DMS114 treated with DMSO at 0.1 percent for 48 hours (cell line): ENCODE results near the gene SUPT3H.
A peak's percentile ranks its signal among the peaks of the same experiment; 100 is the strongest.

Experiments
- DNase-seq: peaks from one replicate; lab custom pipeline; 2025; ENCODE audit not compliant: unreplicated experiment; lab: John Stamatoyannopoulos, UW

SUPT3H gene

DNA sequence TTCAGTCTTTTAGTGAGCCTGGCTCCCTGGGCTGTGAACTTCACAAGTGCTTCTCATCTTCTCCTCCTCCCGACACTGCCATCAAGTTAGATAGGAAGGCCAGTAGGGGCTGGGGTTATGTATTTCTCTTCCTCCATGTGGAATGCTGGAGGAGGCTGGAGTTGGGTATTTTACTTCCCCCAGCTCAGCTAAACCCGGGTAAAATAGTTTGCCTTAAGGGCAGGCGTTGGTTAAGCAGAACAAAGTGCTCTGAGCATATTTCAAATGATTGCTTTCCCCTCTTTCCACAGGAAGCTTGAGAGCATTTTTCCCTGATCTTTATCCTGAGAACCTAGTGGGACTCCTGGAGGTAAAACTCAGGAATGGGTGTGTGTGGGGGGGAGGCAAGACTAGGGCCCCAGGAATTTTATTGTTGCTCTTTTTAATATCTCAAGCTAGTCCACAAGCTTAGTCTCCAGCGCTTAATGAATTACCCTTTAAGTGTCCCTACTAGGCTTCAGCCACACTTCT is 16.9 kb upstream of the SUPT3H start:
- DNase-seq: no peak

- no peak for DNase-seq
Observed at GRCh38 chr6:45388328-45388727, 10.6 kb upstream of the SUPT3H start.

DNA sequence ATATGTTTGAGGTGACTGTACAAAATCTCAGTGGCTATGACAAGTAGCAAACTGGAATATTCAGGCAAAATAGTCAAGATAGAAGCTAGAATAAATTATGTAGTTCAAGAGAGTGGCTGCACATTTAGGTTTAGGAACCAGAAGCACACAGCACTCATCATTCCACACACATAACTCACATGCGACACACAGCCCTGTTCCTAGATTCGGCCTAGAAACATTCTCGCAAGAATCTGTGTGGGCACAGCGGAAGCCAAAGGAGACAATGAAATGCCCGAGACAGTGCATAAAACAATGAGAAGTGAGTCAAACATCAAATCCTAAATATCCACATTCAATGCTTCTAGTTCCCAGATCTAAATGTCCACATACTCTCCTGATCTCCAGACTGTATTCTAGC is 9.5 kb upstream of the SUPT3H start:
- DNase-seq: no peak

- DNase-seq: no peak
Observed at GRCh38 chr6:45386501-45386900, 8.8 kb upstream of the SUPT3H start.

- DNase-seq: no peak
Observed at GRCh38 chr6:45382391-45382790, 4.7 kb upstream of the SUPT3H start.

- DNase-seq: no peak
Observed at GRCh38 chr6:45378334-45378926, 696 bp upstream of the SUPT3H start.

DNA sequence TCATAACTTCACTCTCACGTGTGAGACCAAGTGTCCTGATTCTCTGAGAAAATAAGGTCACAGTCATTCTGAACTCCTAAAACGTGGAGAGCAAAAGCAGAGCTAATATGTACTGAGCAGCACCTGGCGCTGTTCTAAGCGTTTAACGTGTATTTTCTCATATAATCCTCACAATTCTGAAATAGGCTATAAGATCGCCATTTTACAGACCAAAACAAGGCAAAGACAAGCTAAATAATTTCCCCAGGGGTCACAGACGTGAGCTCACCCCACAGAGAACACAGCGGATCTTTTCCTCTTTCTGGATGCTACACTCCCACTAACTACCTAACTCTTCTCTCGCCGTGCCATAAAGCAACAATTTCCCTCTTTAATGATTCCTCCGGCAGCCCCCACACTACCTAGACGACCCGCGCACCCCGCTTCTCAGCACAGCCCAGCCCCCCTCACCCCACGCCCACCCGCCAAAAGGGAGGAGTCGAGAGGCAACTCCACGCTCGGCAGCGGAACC is 636 bp downstream of the SUPT3H start:
- no peak for DNase-seq

DNA sequence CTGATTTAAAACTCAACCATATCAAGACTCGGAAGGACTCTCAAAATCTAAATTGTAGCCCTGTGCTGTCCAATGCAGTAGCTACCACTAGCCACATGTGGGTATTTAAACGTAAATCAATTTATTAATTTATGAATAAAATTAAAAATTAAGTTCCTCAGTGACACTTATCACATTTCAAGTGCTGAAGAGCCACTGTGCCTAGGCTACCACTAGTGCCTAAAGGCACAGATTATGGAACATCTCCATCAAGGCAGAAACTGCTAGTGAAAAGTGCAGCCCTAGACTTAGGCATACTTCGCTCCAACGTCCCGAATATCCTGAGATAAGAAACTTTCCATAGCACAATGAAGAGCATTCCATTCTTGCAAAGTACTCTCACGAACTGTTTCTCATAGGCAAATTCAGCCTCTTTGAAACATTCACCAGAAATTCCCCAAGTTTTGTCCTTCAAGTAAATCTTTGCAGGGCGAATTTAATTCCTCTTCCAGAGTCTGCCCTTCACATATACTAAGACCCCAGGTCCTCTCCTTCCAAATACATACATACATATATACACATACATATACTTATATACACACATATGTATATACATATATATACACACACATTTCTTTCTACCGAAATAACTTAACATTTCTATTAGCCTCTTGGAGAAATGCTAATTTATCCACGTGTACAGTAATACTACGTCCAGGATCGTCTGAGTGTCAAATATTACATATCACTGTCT is 1.3 kb downstream of the SUPT3H start:
- DNase-seq: peak; percentile 30

GRCh38 chr6:45375449-45375848 is 2.3 kb downstream of the SUPT3H start:
- DNase-seq: no peak

DNA sequence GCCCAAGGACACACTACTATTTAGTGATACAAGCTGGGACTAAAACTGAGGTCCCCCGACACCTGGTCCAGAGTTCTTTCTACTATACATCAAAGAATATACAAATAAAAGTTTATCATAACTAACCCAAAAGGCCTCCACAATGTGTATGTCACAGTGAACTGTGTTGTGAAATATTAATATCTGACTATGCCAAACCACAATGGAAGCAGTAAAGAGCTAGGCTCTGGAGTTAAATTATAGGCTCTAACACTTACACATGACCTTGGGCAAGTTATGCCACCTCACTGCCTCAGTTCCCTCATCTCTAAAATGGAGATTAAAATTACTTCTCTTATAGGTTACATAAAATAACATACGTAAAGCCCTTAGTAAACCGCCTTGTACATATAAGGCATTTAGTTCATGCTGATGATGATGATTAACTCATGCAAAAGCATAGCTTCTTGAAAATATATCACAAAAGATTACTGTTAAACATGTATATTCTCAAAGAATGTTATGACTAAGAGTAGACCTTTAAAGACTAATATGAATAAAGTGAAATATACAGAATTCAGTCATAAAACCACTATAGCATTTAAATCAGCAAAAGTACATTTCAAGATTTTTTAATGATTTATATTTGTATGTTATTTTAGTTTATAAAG is 5.7 kb downstream of the SUPT3H start:
- no peak for DNase-seq

GRCh38 chr6:45369870-45370269 is 7.9 kb downstream of the SUPT3H start:
- no peak for DNase-seq

- DNase-seq: no peak
Observed at GRCh38 chr6:45367999-45368398, 9.7 kb downstream of the SUPT3H start.

- DNase-seq: no peak
Observed at GRCh38 chr6:45366534-45366933, 11.2 kb downstream of the SUPT3H start.

- no peak for DNase-seq
Observed at GRCh38 chr6:45365036-45365435, 12.7 kb downstream of the SUPT3H start.

DNA sequence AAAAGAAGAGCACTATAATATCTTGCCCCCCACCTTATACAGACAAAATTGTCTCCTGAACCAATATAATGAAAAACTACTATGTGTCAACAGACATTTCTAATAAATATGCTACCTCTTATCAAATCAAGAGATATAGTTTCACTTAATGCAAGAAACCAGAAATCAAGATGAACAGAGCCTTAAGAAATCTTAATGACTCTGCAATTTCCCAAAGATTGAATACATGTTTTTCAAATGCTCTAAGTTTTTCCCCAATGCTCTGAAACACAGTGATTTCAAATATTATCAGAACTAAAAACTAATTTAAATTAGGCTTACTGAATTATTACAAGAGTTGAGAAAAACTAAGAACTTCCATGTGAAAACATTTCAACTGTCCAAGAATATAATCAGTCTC is 13.3 kb downstream of the SUPT3H start:
- DNase-seq: no peak

DNA sequence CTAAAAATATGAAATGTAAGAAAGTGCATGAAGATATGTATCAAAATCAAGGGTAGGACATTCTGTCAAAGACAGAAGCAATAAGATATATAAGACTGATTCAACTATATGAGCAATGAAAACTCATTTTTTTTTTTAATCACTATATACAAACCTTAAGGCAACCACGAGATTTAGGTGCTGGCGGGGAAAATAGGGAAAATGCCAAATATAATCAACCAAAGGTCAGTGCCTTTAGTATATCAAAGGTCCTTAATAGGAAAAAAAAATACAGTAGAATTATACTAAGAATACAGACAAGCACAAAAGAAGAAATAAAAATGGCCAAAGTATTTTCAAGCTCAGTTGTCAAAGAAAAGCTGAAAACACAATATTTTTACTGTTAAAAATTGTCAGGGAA is 24.1 kb downstream of the SUPT3H start:
- DNase-seq: no peak

DNA sequence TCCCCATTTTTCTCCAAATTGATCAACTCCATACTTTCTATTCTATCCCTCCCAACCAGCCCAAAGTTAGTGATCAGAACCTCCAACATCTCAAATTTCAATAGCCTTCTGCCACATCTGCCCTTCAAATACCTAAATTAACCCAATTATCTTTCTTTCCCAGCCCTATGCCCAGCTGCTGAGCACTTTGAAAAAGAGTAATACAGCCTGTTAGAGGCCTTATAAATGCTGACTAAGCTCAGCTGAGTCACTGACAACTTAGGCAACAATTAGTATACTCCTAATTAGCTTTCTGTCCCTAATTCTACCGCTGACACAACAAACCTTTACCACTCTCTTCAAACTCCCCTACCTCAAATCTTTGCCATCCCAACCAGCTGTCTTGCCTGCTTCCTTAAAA is 26.1 kb downstream of the SUPT3H start:
- DNase-seq: no peak

GRCh38 chr6:45351076-45351475 is 26.7 kb downstream of the SUPT3H start:
- DNase-seq: no peak

DNA sequence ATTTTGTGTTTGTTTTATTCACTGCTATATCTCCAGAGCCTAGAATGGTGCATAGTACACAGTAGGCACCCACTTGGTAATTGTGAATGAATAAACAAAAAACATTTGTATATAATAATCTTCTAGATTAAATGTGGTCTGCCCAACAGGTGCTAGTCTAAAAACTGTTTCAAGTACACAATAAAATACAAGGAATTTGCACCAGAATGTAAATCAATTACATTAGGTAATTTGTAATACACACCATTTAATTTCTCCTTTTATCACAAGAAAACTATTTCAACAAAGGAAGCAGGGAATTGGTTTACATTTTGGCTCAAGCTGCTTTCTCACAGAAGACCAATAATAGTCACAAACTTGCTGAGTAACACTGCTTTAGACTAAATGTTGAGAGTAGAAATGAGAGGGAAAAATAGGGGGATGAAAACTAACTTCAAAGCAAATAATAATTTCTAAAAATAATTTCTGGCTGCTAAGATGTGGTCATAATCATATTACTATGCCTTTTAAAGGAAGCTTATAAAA is 27.5 kb downstream of the SUPT3H start:
- DNase-seq: no peak

DNA sequence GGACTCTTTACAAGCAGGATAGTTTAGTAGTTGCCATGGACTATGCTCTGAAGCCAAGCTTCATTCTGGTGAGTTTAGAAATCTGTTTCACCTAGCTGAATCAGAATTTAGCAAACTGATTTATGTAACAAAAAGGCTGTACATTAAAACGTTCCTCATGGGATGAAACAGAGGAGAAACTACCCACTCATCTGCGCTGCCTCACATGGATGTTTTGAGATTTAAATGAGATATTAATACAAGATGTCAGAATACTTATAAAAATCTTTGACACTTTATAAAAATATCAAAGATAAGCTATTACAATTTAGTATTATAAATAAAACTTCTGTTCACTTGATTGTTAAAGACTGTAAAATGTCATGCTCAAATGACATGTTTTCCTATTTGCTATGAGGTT is 32.8 kb downstream of the SUPT3H start:
- no peak for DNase-seq

GRCh38 chr6:45328523-45328922 is 49.2 kb downstream of the SUPT3H start:
- DNase-seq: no peak
